ENCODE measurements around the gene VRK2.

VRK2 gene

DNA sequence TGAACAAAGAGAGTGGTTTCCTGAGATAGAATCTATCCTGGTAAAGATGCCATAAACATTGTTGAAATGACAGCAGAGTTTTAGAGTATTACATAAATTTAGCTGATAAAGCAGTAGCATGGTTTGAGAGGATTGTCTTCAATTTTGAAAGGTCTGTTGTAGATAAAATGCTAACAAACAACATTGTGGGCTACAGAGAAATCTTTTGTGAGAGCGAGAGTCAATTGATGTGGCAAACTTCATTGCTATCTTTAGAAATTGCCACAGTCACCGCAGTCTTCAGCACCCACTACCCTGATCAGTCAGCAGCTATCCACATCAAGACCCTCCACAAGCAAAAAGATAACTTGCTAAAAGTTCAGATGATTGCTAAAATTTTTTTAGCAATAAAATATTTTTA lies 17.5 kb downstream of the VRK2 start:
- TF ChIP-seq, protein P1, sequence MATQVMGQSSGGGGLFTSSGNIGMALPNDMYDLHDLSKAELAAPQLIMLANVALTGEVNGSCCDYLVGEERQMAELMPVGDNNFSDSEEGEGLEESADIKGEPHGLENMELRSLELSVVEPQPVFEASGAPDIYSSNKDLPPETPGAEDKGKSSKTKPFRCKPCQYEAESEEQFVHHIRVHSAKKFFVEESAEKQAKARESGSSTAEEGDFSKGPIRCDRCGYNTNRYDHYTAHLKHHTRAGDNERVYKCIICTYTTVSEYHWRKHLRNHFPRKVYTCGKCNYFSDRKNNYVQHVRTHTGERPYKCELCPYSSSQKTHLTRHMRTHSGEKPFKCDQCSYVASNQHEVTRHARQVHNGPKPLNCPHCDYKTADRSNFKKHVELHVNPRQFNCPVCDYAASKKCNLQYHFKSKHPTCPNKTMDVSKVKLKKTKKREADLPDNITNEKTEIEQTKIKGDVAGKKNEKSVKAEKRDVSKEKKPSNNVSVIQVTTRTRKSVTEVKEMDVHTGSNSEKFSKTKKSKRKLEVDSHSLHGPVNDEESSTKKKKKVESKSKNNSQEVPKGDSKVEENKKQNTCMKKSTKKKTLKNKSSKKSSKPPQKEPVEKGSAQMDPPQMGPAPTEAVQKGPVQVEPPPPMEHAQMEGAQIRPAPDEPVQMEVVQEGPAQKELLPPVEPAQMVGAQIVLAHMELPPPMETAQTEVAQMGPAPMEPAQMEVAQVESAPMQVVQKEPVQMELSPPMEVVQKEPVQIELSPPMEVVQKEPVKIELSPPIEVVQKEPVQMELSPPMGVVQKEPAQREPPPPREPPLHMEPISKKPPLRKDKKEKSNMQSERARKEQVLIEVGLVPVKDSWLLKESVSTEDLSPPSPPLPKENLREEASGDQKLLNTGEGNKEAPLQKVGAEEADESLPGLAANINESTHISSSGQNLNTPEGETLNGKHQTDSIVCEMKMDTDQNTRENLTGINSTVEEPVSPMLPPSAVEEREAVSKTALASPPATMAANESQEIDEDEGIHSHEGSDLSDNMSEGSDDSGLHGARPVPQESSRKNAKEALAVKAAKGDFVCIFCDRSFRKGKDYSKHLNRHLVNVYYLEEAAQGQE (IDR thresholded peaks at IDR 0.05; ENCODE audit: insufficient read depth in 1 of 2, low read depth in 2 of 2, low read length in 2 of 2), result no peak
- TF ChIP-seq POLR2AphosphoS5 (IDR thresholded peaks at IDR 0.05; ENCODE audit: low read depth, low read length) (no peak), FOXP2 (optimal IDR thresholded peaks at IDR 0.05; ENCODE audit: borderline replicate concordance, extremely low read depth, extremely low read length, insufficient read depth) (no peak), TAF1 (IDR thresholded peaks at IDR 0.05; ENCODE audit: borderline replicate concordance, insufficient read depth, low read length) (no peak), SIN3A (IDR thresholded peaks at IDR 0.05; ENCODE audit: borderline replicate concordance, insufficient read depth, low read length) (no peak)

DNA sequence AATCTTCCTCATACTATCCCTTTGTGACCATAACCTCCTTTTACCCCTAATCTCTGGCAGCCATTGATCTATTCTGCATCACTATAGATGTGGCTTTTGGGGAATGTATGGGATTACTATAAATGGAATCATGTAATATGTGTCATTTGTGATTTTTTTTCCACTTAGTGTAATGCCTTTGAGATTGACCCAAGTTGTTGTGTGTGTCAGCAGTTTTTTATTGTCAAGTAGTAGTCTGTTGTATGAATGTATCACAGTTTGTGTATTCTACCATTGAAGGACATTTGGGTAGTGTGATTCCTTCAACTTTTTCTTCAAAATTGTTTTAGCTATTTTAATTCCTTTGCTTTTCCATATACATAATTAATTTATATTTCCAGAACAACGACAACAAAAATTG lies 18.6 kb downstream of the VRK2 start:
- TF ChIP-seq FOXP2 (optimal IDR thresholded peaks at IDR 0.05; ENCODE audit: borderline replicate concordance, extremely low read depth, extremely low read length, insufficient read depth), result no peak
- TF ChIP-seq TAF1 (IDR thresholded peaks at IDR 0.05; ENCODE audit: borderline replicate concordance, insufficient read depth, low read length), result no peak
- no peak for TF ChIP-seq SIN3A (IDR thresholded peaks at IDR 0.05; ENCODE audit: borderline replicate concordance, insufficient read depth, low read length)
- TF ChIP-seq POLR2AphosphoS5 (IDR thresholded peaks at IDR 0.05; ENCODE audit: low read depth, low read length), result no peak
- TF ChIP-seq, protein P1 (IDR thresholded peaks at IDR 0.05; ENCODE audit: insufficient read depth in 1 of 2, low read depth in 2 of 2, low read length in 2 of 2), result no peak

DNA sequence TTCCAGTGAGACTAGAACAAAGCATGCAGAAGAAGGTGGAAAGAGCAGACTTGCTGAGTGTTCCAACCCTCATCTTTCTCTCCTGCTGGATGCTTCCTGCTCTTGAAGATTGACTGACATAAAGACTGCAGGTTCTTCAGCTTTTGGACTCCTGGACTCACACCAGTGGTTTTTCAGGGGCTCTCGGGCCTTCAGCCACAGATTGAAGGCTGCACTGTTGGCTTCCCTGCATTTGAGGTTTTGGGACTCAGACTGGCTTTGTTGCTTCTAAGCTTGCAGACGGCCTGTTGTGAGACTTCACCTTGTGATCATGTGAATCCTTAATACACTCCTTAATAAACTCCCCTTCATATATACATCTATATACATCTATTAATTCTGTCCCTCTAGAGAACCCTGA lies 20.4 kb downstream of the VRK2 start:
- TF ChIP-seq, protein P1 (IDR thresholded peaks at IDR 0.05; ENCODE audit: insufficient read depth in 1 of 2, low read depth in 2 of 2, low read length in 2 of 2), result no peak
- no peak for TF ChIP-seq SIN3A (IDR thresholded peaks at IDR 0.05; ENCODE audit: borderline replicate concordance, insufficient read depth, low read length)
- TF ChIP-seq TAF1 (IDR thresholded peaks at IDR 0.05; ENCODE audit: borderline replicate concordance, insufficient read depth, low read length), result no peak
- TF ChIP-seq POLR2AphosphoS5 (IDR thresholded peaks at IDR 0.05; ENCODE audit: low read depth, low read length), result no peak
- no peak for TF ChIP-seq FOXP2 (optimal IDR thresholded peaks at IDR 0.05; ENCODE audit: borderline replicate concordance, extremely low read depth, extremely low read length, insufficient read depth)

DNA sequence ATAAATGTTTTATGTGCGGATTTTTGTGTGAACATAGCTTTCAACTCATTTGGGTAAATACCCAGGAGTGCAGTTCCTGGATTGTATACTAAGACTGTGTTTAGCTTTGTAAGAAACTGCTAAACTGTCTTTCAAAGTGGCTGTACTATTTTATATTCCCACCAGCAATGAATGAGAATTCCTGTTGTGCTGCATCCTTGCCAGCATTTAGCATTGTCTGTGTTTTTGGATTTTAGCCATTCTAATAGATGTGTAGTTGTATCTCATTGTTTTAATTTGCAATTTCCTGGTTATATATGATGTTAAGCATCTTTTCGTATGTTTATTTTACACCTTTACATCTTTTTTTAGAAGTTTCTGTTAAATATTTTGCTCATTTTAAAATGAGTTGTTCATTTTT lies 24.2 kb downstream of the VRK2 start:
- TF ChIP-seq SIN3A (IDR thresholded peaks at IDR 0.05; ENCODE audit: borderline replicate concordance, insufficient read depth, low read length) (no peak), FOXP2 (optimal IDR thresholded peaks at IDR 0.05; ENCODE audit: borderline replicate concordance, extremely low read depth, extremely low read length, insufficient read depth) (no peak), TAF1 (IDR thresholded peaks at IDR 0.05; ENCODE audit: borderline replicate concordance, insufficient read depth, low read length) (no peak), POLR2AphosphoS5 (IDR thresholded peaks at IDR 0.05; ENCODE audit: low read depth, low read length) (no peak)
- TF ChIP-seq, protein P1 (IDR thresholded peaks at IDR 0.05; ENCODE audit: insufficient read depth in 1 of 2, low read depth in 2 of 2, low read length in 2 of 2), result no peak

DNA sequence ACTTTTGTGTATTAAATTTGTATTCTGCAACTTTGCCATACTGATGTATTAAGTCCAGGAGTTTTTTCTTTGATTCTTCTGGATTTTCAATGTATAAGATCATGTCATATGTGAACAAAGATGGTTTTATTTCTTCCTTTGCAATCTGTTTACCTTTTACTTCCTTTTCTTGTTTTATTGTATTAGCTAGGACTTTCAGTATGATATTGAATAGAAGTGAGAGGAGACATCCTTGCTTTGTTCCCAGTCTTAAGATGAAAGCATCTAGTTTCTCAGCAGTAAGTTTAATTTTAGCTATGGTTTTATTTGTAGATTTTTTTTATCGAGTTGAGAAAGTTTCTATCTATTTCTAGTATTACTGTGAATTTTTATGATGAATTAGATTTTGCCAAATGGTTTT lies 25.5 kb downstream of the VRK2 start:
- TF ChIP-seq SIN3A (IDR thresholded peaks at IDR 0.05; ENCODE audit: borderline replicate concordance, insufficient read depth, low read length) (no peak), POLR2AphosphoS5 (IDR thresholded peaks at IDR 0.05; ENCODE audit: low read depth, low read length) (no peak), TAF1 (IDR thresholded peaks at IDR 0.05; ENCODE audit: borderline replicate concordance, insufficient read depth, low read length) (no peak), FOXP2 (optimal IDR thresholded peaks at IDR 0.05; ENCODE audit: borderline replicate concordance, extremely low read depth, extremely low read length, insufficient read depth) (no peak)
- TF ChIP-seq, protein P1 (IDR thresholded peaks at IDR 0.05; ENCODE audit: insufficient read depth in 1 of 2, low read depth in 2 of 2, low read length in 2 of 2), result no peak

Measured in PFSK-1 (cell line).